Hippocampal formation (tissue), 2 donors: Measurements from ENCODE around the gene SPESP1.
"Not testable (repeated sequence)": the region's sequence is repeated elsewhere in the genome, so short reads cannot be mapped to it uniquely, and the experiment has no call there.

Experiments
- DNase-seq, 2 donors: peaks; one replicate each; lab custom pipeline; 2025; lab: John Stamatoyannopoulos, UW

SPESP1 gene

DNA sequence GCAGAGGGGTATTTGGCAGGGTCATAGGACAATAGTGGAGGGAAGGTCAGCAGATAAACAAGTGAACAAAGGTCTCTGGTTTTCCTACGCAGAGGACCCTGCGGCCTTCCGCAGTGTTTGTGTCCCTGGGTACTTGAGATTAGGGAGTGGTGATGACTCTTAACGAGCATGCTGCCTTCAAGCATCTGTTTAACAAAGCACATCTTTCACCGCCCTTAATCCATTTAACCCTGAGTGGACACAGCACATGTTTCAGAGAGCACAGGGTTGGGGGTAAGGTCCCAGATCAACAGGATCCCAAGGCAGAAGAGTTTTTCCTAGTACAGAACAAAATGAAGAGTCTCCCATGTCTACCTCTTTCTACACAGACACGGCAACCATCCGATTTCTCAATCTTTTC is 33.4 kb downstream of the SPESP1 start:
- DNase-seq, result not testable (repeated sequence)

DNA sequence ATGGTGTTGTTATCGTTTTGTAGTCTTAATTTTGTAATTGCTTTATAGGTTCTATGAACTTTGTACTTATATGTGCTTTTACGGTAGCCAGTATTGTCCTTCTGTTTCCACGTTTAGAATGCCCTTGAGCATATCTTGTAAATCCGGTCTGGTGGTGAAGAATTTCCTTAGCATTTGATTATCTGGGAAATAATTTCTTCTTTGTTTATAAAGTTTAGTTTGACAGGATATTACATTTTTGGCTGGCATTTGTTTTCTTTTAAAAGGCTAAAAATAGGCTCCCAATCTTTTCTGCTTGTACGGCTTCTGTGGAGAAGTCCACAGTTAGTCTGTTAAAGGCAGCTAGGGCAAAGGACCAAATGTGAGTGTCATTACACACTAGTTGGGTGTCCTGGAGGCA is 36.7 kb downstream of the SPESP1 start:
- no peak for DNase-seq

DNA sequence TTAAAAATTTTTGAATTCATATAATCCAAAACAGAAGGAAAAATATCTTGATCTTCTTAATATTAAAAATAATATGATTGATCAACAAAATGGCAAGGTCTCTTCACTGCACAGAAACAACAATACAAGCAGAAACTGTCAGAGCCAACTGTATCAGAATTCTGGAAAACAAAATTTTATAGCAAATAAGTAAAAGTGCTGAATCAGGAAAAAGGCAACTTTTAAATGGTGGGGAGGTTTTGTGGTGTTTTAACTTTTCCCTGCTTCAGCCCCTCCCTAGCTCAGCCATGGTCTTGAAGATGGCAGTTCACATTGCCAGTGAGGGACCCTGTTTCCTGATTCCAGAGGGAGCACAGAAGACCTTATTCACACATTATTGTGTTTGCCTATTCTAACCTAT is 37.6 kb downstream of the SPESP1 start:
- no peak for DNase-seq

DNA sequence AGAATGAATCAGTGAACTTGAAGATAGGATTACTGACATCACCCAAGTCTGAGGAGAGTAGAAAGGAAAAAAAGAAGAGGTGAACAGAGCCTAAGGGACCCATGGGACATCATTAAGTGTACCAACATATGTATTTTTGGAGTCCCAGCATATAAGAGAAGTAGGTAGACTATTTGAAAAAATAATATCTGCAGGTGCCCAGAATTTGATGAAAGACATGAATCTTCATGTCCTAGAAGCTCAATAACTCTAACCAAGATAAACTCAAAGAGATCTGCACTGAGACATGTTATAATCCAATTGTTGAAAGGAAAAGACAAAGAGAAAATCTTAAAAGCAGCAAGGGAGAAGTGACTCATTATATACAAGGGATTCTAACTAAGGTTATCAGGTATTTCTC is 39.0 kb downstream of the SPESP1 start:
- DNase-seq, result no peak

DNA sequence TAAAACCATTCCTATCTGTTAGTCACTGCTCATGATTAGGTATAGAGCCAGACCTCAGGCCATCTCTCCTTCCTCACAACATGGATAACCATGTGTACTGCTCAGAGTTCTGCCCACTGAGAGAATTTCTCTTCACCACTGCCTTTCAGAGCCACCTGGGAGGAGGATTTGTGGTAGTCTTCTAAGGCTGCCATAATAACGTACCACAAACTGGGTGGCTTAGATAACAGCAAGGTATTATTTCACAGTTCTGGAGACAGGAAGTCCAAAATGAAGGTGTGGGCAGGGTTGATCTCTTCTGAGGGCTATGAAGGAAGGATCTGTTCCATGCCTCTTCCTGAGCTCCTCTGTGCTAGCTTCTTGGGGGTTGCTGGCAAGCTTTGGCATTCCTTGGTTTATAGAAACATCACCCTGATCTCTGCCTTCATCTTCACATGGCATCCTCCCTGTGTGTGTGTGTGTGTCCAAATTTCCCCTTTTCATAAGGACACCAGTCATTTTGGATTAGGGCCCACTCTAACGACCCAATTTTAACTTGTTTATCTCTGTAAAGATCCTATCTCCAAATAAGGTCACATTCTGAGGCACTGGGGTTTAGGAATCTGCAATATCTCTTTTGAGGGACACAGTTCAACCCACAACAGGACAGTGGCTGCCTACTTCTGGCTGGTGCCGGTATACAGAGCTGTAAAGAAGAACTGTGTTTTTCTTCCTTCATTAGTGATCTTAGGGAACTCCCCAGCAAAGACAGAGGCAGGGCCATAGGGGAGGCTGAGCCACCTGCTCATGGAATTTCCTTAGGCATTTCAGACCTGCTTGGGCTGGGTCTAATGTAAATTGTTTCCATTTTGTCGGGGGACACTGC is 42.1 kb downstream of the SPESP1 start:
- no peak for DNase-seq

DNA sequence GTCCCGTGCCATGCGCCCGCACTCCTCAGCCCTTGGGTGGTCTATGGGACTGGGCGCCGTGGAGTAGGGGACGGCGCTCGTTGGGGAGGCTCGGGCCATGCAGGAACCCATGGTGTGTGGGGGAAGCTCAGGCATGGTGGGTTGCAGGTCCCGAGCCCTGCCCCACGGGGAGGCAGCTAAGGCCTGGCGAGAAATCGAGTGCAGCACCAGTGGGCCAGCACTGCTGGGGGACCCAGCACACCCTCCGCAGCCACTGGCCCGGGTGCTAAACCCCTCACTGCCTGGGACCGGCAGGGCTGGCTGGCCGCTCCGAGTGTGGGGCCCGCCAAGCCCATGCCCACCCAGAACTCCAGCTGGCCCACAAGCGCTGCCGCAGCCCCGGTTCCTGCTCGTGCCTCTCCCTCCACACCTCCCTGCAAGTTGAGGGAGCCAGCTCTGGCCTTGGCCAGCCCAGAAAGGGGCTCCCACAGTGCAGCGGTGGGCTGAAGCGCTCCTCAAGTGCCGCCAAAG is 45.4 kb downstream of the SPESP1 start:
- DNase-seq, result not testable (repeated sequence)

DNA sequence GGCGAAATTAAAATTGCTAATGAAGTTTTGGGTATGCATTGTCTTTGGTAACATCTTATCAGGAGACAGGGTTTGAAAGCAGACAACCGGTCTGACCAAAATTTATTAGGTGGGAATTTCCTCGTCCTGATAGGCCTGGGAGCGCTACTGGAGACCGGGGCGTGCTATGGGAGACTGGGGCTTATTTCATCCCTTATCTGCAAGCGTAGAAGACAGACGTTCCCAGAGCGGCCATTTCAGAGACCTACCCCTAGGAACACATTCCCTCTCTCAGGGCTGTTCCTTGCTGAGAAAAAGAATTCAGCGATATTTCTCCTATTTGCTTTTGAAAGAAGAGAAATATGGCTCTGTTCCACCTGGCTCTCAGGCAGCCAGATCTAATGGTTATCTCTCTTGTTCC is 47.1 kb downstream of the SPESP1 start:
- DNase-seq, result not testable (repeated sequence)

DNA sequence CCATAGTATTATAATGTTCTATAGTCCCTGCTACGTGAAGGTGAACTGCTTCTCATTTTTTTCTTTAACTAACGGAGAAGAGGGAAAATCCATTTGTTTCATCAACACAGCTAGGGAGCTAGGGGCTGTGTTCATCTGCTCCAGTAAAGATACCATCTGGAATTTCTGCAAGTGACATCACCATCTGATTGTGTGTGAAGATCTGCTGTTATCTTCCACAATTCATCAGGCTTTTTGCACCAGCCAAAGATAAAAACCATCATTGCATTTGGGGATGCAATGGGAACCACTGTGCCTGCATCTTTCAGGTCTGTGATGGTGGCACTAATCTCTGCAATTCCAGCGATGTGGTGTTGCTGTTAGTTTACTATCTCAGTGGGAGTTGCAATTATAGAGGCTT is 48.7 kb downstream of the SPESP1 start:
- DNase-seq, result peak in 1 of 2 donors; percentile 23

DNA sequence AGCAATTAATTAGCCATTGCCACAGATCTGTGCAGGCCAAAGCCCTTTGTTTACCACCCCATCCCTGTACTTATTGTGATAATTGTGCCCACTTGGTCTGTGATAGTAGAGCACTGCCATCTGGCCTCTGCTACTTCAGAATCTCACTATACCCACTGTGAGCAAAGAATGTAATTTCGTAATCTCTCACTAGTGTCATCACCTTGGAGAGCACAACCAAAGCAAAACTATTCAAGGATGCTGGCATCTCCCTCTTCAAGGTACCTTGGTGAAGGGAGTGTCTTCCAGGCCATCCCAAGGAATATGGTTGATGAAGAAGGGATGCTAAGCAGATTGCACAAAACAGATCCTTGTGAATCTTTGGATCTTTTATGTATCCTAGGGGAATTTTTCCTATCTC is 49.5 kb downstream of the SPESP1 start:
- DNase-seq, result no peak

DNA sequence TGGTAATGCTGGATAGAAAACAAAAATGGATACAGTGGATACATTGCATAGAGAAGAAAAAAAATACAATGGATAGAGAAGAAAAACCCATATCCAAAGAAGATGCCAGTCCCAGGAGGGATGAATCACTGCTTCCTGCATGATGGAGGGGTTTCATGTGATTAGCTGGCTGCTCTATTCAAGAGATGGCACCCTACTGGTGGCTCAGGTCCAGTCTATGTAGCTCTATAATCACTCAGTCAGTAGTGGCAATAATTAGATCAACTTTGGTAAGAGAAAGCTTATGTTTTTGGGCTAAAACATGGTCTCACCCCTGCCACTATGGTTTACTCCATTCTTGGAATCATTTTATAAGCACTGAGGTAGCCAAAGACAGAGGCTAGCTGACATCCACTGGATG is 50.5 kb downstream of the SPESP1 start:
- no peak for DNase-seq

DNA sequence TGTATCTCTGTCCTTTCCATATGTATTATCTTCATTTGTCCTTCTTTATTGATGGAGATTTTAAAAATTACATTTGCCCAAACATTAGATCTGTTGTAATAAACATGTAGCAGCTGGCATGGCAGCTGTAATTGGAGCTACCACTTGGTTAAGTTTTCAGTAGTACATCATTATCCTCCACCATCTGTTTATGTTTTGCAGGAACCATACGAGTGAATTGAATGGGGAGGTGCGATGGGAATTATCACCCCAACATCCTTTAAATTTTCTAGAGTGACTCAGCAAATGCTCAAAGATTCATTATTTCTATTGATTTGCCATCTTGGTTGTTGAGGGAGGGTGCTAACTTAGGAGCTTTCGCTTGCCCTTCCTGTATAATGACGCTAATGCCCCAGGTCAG is 51.6 kb downstream of the SPESP1 start:
- no peak for DNase-seq

DNA sequence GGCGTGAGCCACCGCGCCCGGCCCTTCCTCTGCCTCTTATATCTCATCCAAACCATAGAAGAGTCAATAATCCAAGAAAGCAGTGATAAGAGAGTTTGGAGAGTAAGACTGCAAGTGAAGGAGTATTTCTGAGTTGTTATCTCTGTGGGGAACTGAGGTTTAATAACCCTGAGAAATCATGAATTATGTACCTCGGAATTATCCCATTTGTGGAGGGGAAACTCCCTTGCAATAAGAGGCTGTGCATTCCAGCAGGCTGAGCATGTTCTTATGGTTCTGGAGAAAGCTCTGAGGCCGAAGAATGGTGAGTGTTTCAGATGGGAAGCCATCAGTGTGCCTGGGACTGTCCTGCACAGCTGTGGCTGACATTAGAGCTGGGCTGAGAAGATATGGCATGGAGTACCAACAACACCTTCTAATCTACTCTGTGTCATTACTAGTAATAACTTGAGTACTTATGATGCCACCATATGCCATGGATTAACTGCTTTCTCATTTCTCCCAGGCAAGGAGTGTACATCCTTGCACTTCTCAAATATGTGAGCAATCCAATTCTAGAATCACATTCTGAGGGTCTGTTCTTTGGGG is 52.7 kb downstream of the SPESP1 start:
- DNase-seq, result no peak

DNA sequence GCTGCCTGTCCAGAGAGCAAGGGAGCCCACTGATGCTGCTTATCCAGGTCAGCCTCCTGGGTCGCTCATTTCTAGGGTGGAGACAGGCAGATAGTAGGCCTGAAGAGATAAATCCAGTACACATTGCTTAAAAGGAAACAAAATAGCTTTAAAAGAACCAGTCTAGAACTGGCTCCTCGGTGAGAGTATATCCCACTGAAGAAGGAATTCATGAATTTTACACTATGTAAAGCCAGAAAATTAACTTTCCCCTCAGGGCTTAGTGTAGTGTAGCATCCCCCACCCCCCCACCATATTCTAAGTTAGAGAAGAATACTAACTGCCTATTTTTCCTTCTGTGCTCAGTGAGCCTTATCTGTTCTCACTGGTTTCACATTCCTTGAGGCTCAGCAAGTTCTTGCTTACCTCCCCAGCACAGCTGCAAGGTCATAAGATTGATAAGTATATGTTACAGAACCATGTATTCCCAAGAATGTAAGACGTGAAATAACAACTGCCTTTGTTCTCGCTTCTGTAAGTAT is 53.7 kb downstream of the SPESP1 start:
- no peak for DNase-seq

DNA sequence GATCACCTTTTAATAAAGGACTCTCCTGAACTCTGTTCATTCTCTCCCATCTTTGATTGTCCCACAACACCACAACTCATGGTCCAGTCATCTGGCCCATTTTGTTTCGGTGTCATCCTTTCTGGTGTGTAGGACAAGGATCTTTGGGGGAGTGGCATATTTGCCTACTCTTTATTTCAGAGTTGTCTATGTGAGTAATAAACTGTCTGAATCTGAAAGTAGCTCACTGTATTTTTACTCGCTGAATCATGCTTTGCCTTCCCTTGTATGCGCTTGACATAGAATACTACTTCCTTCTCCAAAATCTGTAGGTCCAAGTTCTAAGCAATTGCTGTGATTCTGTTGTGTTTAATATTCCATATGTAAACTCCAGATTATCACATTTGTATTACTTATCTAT is 54.3 kb downstream of the SPESP1 start:
- no peak for DNase-seq

DNA sequence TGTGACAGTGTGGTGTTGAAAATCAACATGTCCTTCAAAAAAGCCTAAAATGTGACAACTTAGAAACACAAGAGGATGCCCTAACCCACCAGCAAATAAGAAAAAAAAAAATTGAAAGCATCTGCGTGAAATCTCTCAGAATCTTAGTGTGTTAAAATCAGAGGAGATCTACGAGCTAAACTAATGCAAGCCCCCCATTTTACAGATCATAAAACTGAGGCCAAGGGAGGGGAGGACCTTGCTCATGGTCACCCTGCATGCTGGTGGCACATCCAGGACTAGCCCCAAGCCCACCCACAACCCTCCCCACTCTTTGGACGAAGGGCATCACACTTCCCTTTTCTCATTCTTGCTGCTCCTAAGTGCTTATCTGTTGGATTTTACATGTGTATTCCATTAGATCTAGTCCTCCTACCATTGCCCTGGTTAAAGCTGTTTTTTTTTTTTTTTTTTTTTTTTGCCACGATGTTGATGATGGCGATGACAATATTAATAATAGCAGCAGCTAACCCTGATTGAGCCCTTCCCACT is 55.1 kb downstream of the SPESP1 start:
- no peak for DNase-seq

DNA sequence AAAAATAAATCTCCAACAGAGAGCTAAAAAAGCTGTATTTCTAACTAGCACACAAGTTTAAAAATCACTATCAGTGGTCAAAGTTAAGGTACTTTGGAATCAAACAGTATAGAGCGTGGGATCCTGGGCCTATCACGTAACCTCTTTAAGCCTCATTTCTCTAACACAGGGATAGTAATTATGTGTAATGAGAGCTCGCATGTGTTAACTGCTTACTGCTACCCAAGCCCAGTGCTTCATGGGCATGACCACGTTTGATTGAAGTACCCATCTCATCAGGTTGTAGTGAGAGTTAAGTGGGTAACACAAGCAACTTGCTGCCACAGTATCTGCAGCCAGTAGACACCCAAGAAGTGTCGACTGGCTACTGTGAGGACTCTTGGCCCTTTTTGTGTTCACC is 56.0 kb downstream of the SPESP1 start:
- DNase-seq, result no peak

DNA sequence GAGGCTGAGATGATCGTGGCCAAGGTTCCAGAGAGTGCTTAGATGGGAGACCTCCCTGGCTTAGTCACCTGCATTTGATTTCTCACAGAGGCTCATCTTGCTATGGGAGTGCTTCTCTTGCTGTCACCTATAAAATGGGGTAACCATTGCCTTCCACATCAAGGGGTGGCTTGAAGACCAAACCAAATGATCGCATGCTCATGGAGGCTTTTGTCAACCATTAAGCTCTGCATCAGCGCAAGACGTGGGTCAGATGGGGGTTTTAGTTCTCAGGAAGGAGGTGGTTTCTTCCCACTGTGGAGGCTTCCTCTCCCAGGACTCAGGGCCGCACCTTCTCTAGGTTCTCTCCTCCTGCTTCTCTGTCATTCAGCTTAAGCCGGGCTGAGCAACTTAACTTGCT is 56.8 kb downstream of the SPESP1 start:
- DNase-seq, result no peak

DNA sequence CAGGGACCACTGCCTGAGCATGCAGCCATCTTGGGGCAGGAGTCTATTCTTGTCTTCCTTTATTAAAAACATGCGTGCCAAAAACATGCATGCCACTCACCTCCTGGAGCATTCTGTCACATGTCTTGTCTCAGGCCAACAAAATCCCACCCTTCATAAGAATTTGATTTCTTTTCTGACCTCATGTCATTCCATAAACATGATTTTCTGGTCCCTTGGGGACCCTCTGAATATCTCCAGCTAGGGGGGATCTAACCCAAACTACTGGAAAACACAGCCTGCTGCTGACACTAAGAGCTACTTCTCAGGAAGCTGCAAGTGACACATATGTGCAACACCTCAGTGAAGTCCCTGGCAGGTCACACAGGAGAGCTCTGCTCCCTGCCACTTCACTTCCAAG is 57.4 kb downstream of the SPESP1 start:
- no peak for DNase-seq

DNA sequence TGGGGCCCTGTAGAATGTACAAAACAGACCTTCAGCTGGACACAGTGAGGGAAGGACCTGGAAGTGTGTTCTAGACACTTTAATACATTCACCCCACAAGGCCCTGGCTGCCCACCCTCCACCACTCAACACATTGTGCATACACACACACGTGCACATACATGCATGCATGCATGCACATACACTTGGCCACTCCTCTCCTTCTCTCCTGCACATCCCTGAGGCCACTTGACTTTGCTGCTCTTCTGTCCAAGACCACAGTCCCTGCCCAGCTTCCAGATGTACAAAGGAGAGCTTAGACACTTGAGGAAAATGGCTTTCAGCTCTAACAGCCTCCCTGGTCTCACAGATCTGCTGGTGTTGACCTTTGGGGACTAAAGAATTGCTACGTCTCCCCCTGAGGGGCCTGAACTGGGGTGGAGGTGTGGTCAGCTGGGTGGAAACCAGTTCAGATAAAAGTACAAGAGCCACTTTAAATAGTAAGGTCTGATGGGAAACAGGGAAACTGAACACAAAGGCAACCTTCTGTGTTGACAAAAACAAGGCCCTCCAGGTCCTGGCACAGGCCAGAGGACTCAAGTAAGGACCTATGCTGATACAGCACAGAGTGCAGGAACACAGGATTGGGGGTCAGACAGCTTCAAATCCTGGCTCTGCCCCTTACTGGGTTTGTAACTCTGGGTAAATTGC is 59.4 kb downstream of the SPESP1 start:
- no peak for DNase-seq

DNA sequence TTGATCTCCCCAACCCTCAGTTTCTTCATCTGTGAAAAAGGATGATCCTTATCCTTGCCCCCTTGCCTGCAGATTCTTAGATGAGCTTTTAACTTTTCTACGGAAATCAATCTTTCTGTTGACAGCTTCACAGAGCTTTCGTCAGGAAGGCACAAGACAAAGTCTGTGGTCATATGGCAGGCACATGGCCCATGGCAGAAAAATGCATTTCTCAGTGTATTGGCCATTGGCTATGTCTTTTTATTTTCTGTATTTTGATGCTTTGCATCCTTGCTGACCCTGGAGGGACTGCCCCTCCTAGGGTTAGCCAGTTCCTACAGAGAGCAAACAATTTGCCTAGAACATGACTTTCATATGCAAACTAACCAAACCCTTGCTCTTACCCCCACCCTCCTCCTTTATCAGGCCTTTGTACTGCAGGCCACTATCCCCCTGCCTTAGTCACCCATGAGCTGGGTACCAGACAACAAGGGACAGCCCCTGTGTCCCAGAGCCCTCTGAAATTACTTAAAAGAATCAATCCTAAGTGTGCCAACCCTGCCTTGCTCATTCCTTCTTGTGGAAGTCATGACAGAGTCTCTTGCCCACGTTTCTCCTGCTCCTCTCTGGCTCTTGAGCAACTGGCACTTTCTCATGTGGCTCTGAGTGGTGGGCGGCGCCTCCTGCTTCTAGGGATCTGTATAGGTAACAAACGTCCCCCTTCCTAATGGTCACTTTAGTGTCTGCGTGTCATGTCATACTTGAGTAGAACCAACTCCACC is 60.1 kb downstream of the SPESP1 start:
- no peak for DNase-seq

DNA sequence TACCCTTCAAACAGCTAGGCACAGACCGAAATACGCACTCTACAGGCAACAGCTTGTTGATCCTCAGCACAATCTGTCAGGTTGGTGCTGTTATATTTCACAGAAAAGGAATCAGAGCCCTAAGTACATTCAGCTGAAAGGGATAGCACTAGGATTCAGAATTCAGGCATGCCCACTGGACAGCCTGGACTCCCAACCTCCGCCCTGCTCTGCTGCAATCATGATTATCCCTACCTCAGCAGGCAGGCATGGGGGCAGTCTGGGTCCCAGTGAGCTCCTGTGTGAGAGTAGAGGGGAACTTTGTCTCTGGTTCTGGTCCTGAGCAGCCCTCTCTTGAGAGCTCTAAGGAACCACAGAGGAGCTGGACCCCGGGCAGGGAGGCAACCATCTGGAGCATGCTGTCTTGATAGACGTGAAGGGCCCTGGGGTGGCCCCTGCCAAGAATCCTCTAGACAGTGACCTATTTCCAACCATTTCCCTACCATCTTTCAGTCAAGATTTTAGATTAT is 60.7 kb downstream of the SPESP1 start:
- DNase-seq, result no peak
